NCI-H2081 (cell line): ENCODE data around the gene IL24.
"Not testable (repeated sequence)": the region's sequence is repeated elsewhere in the genome, so short reads cannot be mapped to it uniquely, and the experiment has no call there.

Source experiments
- DNase-seq, 2 experiments: peaks; one replicate each; lab custom pipeline; 2025; lab: John Stamatoyannopoulos, UW

IL24 gene

GRCh38 chr1:206904423-206905142, 7.3 kb downstream of the IL24 start:
- DNase-seq = no peak

GRCh38 chr1:206905295-206906164, 8.3 kb downstream of the IL24 start:
- no peak for DNase-seq

GRCh38 chr1:206907304-206907991, 10.2 kb downstream of the IL24 start:
- DNase-seq = no peak

GRCh38 chr1:206908038-206908437, 10.8 kb downstream of the IL24 start:
- DNase-seq = no peak

DNA sequence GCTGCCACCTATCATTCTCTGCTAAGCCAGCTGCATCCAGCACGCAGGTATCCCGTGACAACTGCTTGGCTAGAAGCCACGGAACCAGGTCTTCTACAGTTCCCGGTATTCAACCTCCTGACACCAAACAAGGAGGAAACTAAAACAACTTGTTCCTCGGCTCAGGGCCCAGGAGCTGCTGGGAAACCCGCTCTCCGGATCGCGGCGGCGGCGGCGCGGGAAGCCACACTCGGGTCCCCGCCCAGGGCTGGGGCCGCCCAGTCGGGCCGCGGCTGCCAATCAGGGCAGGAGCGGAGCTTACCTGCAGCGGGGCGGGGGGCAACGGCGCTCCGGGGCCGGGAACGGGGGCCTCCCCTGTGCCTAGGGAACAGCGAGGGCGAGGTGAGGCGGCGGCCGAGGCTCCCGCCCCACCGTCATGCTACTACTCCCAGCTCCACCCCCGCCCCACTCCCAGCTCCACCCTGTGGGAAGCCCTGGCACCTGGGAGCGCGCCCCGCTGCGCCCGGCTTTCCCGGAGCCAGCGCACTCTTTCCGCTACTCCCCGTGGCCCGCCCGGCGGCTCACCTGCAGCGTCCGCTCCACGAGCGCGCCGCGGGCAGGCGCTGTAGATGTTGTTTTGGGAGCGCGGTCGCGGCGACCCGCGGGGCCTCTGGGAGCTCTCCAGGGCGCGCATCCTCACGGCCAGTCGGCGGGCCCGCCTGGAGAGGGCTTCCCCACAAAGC, 12.1 kb downstream of the IL24 start:
- peak; percentile 71 to 86 for DNase-seq

DNA sequence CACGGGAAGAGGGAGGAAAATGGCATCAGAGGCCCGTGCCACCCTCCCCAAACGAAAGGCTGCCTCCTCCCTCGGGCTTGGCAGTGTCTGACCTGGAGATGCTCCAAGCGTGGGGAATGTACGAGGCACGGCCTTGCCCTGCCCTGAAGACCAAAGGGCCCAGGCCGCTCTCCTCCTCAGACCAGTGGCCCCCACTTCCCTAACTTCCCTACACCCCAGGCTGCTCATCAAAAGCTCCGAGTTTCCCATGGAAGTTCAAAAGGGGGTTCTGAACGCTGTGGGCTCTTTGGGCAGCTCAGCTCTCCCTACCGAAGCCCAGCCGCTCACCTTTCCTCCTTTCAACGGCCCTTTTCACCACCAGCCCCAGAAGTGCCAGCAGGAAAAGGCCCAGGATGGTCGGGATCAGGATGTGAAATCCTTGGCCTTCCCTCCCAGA, 12.7 kb downstream of the IL24 start:
- DNase-seq = no peak

- peak; percentile 43 to 46 for DNase-seq
These were observed 13.9 kb downstream of the IL24 start for GRCh38 chr1:206911064-206911663.

GRCh38 chr1:206912445-206913095, 15.3 kb downstream of the IL24 start:
- peak; percentile 88 to 89 for DNase-seq

DNA sequence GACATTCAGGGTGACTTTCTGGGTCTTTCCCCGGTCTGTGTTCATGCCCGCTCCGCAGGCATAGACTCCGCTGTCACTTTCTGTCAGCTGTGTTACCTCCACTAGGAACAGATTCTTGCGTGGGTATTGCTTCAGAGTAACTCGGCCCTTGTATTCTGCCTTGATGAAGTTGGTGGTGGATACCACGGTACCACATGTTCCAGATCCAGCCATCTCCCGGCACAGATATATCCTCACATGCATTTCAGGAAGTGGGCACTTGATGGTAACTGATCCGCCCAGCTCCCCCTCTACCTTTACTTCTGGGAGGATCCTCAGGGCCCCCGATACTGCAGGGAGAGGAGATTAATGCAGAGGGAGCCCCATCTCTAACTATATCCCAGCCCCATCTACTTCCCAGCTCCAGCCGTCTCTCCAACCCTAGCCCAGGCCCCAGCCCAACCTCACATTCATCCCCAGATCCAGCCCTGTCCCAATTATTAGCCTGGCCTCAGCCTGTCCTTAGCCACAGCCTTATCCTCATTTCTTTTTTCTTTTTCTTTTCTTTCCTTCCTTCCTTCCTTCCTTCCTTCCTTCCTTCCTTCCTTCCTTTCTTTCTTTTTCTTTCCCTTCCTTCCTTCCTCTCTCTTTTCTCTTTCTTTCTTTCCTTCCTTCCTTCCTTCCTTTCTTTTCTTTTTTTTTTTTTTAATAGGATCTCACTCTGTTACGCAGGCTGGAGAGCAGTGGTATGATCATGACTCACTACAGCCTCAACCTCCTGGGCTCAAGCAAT, 16.7 kb downstream of the IL24 start:
- no peak for DNase-seq

- no peak for DNase-seq
These were observed 17.9 kb downstream of the IL24 start for GRCh38 chr1:206915030-206915735.

DNA sequence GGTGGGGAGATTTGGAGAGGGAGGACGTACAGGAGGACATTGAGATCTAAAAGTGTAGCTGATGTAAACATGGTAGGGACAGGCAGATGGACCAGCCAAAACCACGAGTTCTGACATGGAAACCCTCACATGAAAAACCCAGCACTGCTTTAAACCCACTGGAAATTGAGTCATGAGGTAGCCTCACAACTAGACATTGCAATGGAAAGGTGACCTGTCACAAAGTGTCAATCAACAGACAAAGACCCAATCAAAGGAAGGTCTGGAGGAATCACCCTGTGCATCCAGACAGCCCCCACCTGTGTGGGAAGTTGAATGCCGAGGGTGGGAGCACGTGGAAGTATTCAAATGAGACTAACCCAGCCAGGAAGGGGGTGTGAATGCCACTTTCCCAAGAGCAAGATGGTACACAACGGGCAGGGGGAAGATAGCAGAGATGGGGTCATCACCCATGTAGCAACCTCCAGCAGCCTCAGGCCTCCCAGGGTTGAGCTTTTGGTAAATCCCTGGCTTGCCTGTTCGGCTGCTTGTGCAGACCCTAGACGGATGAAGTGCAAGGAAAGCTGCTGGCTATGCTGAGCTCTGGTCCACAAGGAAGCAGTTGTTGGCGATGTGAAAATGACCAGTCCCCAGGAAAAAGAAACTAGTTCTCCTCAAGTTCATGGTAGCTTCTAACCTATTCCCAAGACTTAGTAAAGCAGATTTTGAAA, 18.9 kb downstream of the IL24 start:
- DNase-seq = no peak

DNA sequence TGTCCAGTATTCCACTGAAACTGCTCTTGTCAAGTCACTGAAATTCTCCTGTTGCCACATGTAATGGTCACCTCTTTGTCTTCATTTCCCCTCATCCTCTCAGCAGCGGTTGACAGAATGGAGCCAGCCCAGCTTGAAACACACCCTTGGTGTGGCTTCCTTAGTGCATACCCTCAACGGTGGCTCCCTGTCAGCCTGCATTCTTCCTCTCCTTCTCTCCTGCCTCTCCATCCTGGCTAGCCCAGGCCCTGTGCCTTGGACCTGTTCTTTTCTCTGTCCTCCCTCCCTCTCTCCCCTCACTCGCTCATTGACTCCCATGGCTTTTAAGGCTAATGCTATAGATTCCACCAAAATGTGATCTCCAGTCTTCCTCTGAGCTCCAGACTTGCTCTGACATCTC, 20.8 kb downstream of the IL24 start:
- no peak for DNase-seq

DNA sequence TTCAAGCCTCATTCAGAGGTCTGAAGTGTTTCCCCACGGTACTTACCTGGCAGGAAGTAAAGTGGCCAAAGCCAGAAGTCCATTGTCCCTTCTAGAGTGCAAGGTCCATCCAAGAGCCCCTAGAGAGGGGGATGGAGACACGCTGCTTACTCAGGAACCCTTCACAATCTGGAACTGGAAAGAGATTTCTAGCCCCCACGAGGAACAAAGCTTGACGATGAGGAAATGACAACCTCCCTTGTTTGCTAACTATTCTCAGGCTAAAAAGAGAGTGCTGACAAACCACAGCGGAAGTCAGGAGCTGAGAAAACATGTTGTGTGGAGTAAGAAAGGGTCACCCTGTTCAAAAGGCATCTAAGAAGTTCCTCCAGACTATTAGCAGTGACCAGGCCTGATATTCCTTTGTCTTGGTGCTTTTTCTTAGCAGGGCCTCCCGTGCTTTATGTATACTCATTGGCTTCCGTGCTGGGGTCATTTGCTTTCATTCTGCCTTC, 24.6 kb downstream of the IL24 start, which contains the start of gene FCMR:
Gene FCMR (minus strand): TSS at position 170 of the 494 bp plus-strand sequence. CDS start 87 bp downstream, at position 83.
- no peak for DNase-seq

DNA sequence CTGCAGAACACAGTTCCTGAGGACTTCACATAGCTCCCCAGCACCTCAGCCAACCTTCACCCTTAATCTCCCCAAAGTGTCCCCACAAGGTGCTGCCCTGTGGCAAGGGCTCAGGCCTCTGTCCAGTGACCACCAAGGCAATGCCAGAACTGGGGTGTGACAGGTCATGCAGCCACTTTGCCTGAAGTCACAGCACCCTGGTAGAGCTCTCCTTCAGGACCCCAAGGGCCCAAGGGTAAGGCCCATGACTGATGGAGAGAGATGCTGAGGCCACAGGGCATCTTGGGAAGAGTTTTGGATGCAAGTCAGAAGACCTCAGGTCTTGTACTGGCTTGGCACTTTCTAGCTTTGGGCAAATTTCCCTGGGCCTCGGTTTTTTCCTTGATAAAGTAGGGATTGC, 25.3 kb downstream of the IL24 start:
- DNase-seq = no peak

- DNase-seq = no peak
These were observed 26.0 kb downstream of the IL24 start for GRCh38 chr1:206923009-206923960.

GRCh38 chr1:206923961-206924557, 26.8 kb downstream of the IL24 start:
- not testable (repeated sequence) for DNase-seq

DNA sequence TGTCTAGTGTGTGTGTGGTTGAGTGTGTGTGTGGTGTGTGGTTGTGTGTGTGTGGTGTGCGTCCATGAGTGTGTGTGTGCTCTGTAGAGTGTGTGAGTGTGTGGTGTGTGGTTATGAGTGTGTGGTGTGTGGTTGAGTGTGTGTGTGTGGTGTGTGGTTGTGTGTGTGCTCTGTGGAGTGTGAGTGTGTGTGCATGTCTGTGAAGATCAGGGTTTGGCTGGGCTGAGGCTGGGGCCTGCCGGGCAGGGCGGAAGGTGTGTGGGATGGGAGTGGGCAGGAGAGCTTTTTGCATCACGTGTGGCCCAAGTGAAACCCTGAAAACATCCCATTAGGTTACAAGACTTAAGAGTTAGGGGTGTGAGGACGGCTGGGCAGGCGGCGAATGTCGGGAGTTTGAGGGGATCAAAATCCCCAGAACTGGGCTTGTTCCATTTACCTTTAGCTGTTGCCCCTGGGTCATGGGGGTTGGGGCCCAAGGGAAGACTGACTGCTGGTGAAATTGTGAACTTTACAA, 27.4 kb downstream of the IL24 start:
- no peak for DNase-seq
